WERI-Rb-1 (cell line): ENCODE measurements around the gene PYDC1.

Source experiments
- DNase-seq: peaks from one replicate; pipeline ENCODE4 v3.0.0-alpha.2; 2020
- H3K27ac ChIP-seq: fragments of 250-450 bp; sonication (Bioruptor Pico); 2 replicates; pipeline ENCODE4 v1.5.1; 2020; ENCODE audit warnings: mild to moderate bottlenecking, moderate library complexity
- H3K27me3 ChIP-seq: fragments of 250-450 bp; sonication (Bioruptor Pico); 2 replicates; pipeline ENCODE4 v1.5.1; 2021; ENCODE audit warnings: mild to moderate bottlenecking, low read depth, moderate library complexity; ENCODE audit not compliant: insufficient read depth, severe bottlenecking
- H3K36me3 ChIP-seq: fragments of 250-450 bp; sonication (Bioruptor Pico); 2 replicates; pipeline ENCODE4 v1.5.1; 2020; ENCODE audit warnings: mild to moderate bottlenecking, moderate library complexity
- H3K4me3 ChIP-seq: 2 replicates; pipeline ENCODE4 v1.5.1; 2011; ENCODE audit warnings: low read depth, mild to moderate bottlenecking, control low read depth, low read length
- H3K9me3 ChIP-seq: fragments of 250-450 bp; sonication (Bioruptor Pico); 2 replicates; pipeline ENCODE4 v1.5.1; 2021; ENCODE audit warnings: mild to moderate bottlenecking, moderate library complexity; ENCODE audit not compliant: severe bottlenecking
- CTCF ChIP-seq: IDR thresholded peaks from 2 replicates; pipeline ENCODE4 v1.5.1; 2011; ENCODE audit warnings: low read depth, mild to moderate bottlenecking, control low read depth, inconsistent platforms, low read length

Gene PYDC1

DNA sequence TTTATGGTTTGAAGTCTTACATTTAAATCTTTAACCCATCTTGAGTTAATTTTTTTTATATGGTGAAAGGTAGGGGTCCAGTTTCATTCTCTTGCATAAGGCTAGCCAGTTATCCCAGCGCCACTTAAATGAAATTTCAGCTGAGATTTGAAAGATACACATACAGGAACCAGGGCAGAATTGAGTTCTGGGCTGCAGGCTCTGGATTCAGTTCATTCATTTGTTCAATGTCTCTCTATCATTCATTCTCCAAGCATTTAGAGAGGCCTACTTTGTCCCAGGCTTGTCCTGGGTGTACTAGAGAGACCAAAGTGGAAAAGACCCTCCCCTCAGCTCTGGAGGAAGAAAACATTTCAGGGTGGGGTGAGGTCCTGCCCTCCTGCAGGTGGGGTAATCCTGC, 3.6 kb downstream of the PYDC1 start:
- DNase-seq, result no peak
- peaks cover 46% of the 10 kb centered on the region for H3K27me3 ChIP-seq
- no peaks in the 10 kb centered on the region for H3K9me3 ChIP-seq
- H3K36me3 ChIP-seq, result no peaks in the 10 kb centered on the region
- no peak overlapping the region for H3K27ac ChIP-seq
- H3K4me3 ChIP-seq, result no peak overlapping the region
- TF ChIP-seq CTCF, result no peak

- H3K36me3 ChIP-seq, result no peaks in the 10 kb centered on the region
Observed at GRCh38 chr16:31206776-31207175, 10.2 kb downstream of the PYDC1 start.

DNA sequence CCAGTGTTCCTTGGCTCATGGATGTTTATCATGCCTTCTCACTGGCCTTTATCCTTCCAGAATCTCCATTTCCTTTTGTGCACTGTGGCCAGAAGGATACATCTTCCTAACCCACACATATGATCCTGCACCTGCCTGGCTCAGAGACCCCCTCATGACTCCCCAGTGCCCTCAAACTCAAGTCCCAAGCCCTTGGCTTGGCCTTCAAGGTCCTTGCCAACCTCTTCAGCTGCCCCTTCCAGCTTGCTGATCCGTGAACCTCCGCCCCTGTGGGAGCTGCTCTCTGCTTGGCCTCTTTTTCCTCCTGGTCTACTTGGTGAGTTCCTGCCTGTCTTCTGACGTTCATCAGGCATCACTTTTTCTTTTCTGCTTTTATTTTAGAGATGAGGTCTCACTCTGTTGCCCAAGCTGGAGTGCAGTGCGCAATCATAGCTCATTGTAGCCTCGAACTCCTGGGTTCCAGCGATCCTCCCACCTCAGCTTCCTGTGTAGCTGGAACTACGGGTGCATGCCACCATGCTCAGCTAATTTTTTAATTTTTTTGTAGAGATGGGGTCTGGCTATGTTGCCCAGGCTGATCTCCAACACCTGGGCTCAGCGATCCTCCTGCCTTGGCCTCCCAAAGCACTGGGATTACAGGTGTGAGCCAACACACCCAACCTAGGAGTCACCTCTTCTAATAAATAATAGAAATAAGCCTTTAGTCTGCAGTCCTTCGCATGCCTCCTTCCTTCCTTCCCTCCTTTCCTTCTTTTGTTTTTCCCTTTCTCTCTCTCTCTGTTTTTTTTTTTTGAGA, 11.9 kb downstream of the PYDC1 start:
- no peaks in the 10 kb centered on the region for H3K9me3 ChIP-seq
- no peak overlapping the region for H3K27ac ChIP-seq
- no peak overlapping the region for H3K4me3 ChIP-seq
- no peaks in the 10 kb centered on the region; the same call in 1 of the 2 replicates for H3K36me3 ChIP-seq
- H3K27me3 ChIP-seq, result no peaks in the 10 kb centered on the region
- no peak for DNase-seq
- TF ChIP-seq CTCF, result no peak

More at GRCh38 chr16:31206776-31207175, 10.2 kb downstream of the PYDC1 start:
- no peaks in the 10 kb centered on the region for H3K9me3 ChIP-seq
- no peaks in the 10 kb centered on the region for H3K27me3 ChIP-seq
- DNase-seq, result no peak
- no peak overlapping the region for H3K27ac ChIP-seq
- H3K4me3 ChIP-seq, result no peak overlapping the region
- TF ChIP-seq CTCF, result no peak

DNA sequence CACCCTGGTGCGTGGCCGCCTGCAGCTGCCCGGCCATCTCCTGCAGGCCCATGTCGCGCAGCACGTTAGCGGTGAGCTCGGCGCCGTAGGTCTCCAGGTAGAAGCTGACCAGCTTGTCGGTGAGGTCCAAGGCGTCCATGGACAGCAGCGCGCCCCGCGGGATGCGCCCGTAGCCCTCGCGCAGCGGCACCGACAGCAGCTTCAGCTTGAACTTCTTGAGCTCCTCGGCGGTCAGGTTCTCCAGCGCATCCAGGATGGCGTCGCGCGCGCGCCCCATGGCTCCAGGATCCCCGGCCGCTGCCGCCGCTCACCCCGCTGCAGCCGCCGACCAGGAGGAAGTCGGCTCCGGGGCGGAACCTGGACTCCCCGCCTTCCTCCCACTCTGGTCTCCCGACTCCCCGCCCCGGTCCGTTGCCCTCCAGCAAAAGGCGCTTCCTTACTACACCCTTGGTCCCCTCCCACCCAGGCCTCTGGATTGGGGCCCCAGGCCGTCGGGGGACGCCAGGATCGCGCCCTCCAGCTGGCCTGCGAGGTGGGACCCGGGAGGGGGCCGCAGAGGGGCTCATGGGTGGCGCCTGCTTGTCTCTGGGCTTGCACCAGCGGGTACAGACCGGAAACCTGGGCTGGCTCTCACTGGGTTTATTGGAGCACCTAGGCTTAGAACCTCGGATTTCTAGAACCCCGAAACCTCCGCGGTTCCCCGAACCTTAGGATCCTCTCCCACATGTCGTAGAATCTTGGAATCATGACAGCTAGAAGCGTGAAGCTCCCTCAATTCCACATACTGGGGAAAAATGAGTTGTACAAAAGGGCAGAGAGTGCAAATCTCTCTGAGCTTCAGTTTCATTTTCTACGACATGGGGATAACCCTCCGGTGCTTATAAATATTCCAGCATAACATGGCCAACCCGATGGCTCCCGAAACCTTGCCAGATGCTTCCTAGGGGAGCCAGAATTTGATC, 14.2 kb downstream of the PYDC1 start, which contains the start of gene PYCARD:
Gene PYCARD (minus strand): TSS at position 347 of the 962 bp plus-strand sequence. CDS start 70 bp downstream, at position 277.
- Histone ChIP-seq H3K9me3 (no peaks in the 10 kb centered on the region), H3K36me3 (peaks cover 11% of the 10 kb centered on the region), H3K27me3 (no peaks in the 10 kb centered on the region), H3K27ac (no peak within 1 kb of the TSS), H3K4me3 (no peak within 1 kb of the TSS)
- no peak for DNase-seq
- TF ChIP-seq CTCF, result no peak

GRCh38 chr16:31201582-31202413, 15.1 kb downstream of the PYDC1 start:
- no peak overlapping the region for H3K27ac ChIP-seq
- H3K9me3 ChIP-seq, result no peaks in the 10 kb centered on the region
- DNase-seq, result no peak
- H3K4me3 ChIP-seq, result no peak overlapping the region
- H3K36me3 ChIP-seq, result peaks cover 17% of the 10 kb centered on the region
- no peak for TF ChIP-seq CTCF
- no peaks in the 10 kb centered on the region for H3K27me3 ChIP-seq
